ENCODE data around the gene CASP6. TPM values are rescaled to one million over a fixed set of nuclear protein-coding genes. Genes with fewer than 3 reads are reported as not detected.

Gene CASP6
- total RNA-seq, 1 donor from 2014 or later, result 24.5 TPM

DNA sequence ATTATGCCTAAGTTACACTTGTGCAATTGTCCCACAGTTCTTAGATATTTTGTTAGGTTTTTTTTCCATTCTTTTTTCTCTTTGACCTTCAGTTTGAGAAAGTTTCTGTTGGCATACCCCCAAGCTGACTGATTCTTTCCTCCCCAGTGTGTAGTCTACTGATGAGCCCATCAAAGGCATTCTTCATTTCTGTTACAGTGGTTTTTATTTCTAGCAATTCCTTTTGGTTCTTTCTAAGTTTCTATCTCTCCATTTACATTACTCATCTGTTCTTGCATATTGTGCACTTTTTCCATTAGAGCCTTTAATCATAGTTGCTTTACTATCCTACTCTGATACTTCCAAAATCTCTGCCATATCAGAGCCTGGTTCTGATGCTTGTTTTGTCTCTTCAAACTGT lies 31.9 kb downstream of the CASP6 start:
- DNase-seq (ENCODE audit: low spot score), result no peak

DNA sequence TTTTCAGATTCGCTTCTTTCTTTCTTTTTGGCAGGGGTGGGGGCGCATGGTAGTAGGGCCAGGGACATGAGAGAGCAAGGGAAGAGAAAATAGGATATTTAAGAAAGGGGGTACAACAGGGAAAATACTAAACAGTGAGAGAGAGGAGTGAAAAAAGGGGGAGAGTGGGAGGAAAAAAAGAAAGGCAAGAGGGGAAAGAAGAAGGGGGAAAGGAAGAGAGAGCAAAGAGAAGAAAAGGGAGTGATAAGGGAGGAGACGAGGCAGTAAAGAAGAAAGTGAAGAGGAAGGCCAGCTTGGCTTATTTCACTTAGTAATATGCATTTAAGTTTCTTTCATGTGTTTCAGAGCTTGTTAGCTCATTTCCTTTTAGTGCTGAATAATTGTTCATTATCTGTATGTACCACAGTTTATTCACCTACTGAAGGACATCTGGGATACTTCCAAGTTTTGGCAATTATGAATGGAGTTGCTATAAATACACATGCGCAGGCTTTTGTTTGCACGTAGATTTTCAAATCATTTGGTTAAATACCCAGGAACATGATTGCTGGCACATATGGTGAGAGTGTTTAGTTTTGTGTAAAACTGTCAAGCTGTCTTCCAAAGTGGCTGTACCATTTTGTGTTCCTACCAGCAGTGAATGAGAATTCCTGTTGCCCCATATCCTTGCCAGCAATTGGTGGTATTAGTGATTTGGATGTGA lies 37.3 kb downstream of the CASP6 start:
- no peak for DNase-seq (ENCODE audit: low spot score)

DNA sequence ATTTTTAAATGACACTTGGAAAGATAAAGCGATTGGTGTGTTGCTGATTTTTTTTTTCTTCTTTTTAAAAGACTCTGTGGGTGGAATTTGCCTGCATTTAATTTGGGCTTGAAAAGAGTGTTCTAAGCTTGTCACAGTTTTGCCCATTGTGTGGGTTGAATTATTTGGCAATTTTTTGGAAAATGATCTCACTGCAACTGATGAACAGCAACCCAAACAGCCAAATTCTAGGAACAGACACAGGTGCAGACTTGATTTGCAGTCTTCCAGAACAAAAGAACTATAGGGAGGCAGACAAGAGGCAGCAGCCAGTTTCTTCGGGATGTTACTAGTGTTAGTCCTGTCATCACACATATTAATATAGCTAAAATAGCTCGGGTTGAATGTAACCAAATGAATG lies 40.5 kb downstream of the CASP6 start:
- no peak for DNase-seq (ENCODE audit: low spot score)

DNA sequence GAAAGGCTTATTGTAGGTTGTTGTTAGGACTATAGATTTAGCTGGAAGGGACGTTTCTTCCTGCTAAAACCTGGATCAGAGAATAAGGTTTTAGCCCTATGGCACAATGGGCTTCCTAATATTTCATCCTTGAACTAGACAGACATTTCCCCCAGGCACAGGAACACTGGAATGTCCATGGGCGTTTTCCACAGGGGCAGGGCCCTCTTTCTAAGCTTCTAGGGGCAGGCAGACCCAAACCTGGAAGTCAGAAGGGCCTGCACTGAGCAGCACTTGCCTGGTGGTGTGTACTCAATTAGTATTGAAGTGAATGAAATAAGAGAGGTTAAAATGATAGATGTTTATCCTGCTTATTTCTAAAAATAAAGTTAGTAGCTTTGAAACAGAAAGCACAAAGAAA lies 41.1 kb downstream of the CASP6 start:
- DNase-seq (ENCODE audit: low spot score), result no peak

DNA sequence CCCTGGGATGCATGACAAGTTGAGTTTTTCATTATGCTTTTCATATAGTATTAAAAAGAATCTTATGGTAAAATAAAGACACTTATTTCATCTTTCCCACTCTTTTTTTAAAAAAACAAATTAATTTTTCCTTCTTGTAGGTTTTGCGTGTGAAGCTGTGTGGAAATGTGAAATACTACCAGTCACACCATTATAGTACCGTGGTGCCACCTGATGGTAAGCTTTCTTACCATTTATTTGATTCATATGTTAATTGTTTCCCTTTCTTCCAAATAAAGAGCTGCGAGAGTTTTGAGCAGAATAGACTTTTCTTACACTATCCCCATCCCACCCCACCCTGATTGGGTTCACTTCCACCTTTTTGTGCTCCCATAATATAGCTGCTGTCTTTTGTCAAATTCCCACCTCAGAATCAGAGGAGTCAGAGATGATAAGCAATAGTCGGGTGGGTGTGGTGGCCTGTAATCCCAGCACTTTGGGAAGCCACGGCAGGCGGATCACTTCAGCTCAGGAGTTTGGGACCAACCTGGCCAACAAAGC lies 44.3 kb downstream of the CASP6 start:
- DNase-seq (ENCODE audit: low spot score), result no peak

DNA sequence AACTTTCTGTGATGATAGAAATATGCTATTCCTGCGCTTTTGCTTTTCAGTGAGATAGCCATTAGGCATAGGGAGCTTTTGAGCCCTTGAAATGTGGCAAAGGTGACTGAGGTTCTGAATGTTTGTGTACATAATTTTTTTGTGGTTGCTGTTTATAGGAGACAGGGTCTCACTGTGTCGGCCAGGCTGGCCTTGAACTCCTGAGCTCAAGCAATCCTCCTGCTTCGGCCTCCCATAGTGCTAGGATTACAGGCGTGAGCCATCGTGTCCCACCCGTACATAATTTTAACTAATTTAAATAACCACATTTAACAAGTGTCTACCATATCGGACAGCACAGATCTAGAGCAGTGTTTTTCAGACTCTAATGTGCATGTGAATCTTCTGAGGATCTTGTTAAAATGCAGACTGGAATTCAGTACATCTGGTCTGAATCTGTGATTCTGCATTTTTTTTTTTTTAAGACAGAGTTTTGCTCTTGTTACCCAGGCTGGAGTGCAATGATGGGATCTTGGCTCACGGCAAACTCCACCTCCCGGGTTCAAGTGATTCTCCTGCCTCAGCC lies 45.3 kb downstream of the CASP6 start:
- DNase-seq (ENCODE audit: low spot score), result no peak

DNA sequence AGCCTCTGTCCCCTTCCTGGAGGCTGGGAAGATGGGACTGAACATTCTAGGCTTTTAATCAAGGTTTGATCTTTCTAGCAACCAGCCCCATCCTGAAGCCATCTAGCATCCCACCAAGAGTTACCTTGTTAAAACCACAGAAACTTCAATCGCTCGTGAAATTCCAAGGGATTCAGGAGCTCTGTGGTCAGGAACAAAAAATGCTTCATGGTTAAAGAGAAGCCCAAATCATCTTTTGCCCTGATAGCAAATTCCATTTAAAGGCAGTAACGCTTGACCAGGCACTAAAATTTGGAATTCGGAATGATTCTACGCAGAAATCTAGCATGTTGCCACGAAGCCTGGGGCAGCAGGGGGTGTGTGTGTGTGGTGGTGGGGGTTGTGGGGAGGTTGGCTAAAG lies 47.8 kb downstream of the CASP6 start:
- no peak for DNase-seq (ENCODE audit: low spot score)

DNA sequence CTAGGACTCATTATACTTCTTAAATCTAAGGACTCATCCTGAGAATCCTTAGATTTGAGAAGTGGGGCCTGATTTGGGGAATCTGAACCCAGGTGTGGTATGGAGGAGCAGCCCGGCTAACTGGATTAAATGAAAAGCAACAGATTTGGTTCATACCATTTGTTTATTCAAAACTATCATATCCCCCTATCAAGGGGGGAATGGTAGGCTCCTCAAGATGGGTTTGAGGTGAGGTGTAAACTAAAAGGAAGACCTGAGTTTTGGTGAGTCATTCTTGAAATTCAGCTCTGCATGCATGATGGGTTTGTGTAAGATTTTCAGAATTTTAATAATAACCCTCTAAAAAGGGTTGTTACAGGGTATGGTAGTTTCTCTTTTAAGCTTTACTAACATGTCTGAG lies 53.4 kb downstream of the CASP6 start:
- DNase-seq (ENCODE audit: low spot score), result no peak

DNA sequence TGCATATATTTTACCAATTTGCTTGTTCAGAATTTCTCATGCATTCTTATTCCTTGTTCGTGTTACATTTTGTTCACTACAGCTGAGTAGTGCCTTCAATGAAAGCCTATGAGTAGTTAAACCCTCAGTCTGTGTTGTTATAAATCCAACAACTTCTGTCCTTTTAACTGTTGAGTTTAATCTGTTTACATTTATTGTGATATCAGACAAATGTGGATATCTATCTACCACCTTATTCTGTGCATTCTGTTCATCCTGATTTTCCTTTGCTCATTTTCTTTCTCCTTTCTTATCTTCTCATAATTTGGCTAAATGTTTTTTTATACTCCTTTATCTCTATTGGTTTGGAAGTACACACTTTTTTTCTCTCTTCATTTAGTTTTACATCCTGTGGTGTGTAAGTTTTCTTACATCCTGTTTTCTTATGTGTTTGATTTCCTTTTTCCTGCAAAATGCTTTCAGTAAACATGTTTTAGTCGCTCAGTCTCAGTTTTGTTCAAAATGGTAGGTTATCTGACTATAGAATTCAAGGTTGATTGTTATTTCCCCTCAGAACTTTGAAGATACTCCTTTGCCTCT lies 54.2 kb downstream of the CASP6 start:
- DNase-seq (ENCODE audit: low spot score), result no peak

DNA sequence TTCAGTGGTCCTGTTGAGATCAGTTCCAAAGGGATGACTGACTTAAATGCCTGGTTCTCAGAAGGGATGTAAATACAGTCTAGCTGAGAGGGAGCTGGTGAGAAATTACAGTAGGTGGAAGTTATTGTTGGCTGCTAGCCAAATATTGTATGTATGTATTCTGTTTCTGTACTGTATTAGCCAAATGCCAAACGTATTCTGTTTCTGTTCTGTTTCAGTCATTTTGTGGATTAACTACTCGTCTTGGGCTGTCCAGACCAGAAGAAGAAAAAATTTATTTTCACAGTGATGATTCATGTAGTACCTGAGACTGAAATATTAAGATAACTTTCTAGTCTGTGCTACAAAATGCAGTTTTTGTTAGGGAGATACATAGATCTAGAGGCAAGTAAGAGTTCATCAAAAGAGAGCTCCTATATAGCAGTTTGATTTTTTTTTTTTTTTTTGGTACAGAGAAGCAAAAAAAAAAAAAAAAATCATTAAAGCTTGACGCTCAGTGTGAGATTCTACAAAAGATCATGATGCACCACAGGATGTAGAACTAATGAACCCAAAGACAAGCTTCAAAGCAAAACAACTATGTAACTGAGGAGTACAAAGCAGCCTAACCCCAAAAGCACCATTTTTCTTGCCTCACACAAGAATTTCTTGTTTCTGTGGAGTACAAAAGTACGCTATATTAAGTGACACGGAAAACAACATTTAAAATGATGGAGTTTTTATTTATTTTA lies 54.8 kb downstream of the CASP6 start:
- no peak for DNase-seq (ENCODE audit: low spot score)

DNA sequence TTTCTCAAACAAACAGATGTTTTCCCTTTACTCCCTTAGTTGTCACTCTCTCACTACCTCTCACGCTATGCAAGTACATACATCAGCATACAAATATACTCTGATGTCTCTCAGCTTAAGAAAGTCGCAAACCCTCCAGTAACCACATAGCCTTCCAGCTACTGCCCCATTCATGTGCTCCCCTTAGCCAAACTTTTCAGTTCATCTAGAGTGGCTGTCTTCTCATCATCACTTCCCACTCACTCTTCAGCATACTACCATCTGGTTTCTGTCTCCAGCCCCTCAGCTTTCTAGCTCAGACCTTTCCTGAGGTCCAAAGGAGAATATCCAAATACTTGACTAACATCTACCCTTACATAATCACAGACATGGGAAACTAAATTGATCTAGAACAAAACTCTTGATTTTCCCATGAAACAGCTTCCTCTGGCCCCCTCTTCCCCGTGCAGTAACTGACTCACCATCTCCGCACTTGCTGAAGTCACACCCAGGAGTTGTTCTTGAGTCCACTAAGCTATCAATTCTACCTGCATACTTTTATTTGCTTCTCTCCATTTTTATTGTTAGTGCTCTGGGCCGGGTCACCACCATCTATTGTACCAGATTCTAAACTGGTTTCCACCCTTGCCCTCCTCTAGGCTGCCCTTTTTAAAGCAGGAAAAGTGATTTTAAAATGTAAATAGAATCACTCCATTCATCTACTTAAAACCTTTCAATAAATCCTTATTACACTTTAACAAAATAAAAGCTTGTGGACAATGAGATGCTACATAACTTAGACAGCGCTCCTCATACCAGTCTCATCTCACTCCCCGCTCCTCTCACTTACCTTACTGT lies 57.2 kb downstream of the CASP6 start:
- DNase-seq (ENCODE audit: low spot score), result no peak

DNA sequence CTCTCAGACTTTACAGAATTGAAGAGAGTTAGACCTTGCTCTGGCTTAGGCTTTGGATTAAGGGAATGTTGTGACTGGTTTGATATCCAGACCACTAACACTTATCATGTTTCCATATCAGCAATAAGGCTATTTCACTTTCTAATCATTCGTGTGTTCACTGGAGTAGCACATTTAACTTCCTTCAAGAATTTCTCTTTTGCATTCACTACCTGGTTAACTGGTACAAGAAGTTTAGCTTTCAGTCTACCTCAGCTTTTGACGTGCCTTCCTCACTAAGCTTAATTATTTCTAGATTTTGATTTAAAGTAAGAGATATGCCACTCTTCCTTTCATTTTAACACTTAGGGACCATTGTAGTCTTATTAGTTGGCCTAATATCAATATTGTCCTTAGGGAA lies 62.6 kb downstream of the CASP6 start:
- no peak for DNase-seq (ENCODE audit: low spot score)

Other genes with a start within 250 kb of the CASP6 start
- 9.0 TPM for gene MCUB, start 143.2 kb downstream of the CASP6 start, total RNA-seq
- gene PLA2G12A, start 26.6 kb upstream of the CASP6 start, total RNA-seq, result 30.9 TPM
- gene CFI, start 98.6 kb upstream of the CASP6 start, total RNA-seq, result 21.3 TPM
- 23.9 TPM for gene GAR1, start 112.3 kb upstream of the CASP6 start, total RNA-seq
- 0.34 TPM for gene RRH, start 124.5 kb upstream of the CASP6 start, total RNA-seq
- gene LRIT3, start 144.7 kb upstream of the CASP6 start, total RNA-seq, result 0.65 TPM
- 0.23 TPM for gene EGF, start 209.4 kb upstream of the CASP6 start, total RNA-seq

Data from ureter (tissue), 1 donor.